ENCODE results near the gene ASXL3. TPM values are rescaled to one million over a fixed set of nuclear protein-coding genes. Genes with fewer than 3 reads are reported as not detected.

ASXL3 gene
- total RNA-seq, 1 donor from 2014 or later = 1.4 TPM

DNA sequence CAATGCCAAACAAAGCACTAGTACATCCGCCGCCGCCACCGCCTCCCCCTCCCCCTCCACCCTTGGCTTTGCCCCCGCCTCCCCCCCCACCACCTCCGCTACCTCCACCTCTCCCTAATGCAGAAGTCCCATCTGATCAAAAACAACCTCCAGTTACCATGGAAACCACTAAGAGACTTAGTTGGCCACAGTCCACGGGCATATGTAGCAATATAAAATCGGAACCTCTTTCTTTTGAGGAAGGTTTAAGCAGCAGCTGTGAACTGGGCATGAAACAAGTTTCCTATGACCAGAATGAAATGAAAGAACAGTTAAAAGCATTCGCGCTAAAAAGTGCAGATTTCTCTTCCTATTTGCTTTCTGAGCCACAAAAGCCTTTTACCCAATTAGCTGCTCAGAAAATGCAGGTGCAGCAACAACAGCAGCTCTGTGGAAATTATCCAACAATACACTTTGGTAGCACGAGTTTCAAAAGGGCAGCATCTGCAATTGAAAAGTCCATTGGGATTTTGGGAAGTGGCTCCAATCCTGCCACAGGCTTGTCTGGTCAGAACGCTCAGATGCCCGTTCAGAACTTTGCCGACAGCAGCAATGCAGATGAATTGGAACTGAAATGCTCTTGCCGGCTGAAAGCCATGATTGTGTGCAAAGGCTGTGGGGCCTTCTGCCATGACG lies 168.0 kb downstream of the ASXL3 start:
- no peak overlapping the region for H3K4me3 ChIP-seq
- no peak for ATAC-seq
- no peaks in the 10 kb centered on the region for H3K27me3 ChIP-seq (ENCODE audit: low read depth)
- H3K36me3 ChIP-seq = no peaks in the 10 kb centered on the region
- no peaks in the 10 kb centered on the region for H3K4me1 ChIP-seq
- no peak for DNase-seq
- intact Hi-C loops (cut with DNase I) = no loop called here
- no peaks in the 10 kb centered on the region for H3K9me3 ChIP-seq
- no peak overlapping the region for H3K27ac ChIP-seq
- TF ChIP-seq, protein P1, sequence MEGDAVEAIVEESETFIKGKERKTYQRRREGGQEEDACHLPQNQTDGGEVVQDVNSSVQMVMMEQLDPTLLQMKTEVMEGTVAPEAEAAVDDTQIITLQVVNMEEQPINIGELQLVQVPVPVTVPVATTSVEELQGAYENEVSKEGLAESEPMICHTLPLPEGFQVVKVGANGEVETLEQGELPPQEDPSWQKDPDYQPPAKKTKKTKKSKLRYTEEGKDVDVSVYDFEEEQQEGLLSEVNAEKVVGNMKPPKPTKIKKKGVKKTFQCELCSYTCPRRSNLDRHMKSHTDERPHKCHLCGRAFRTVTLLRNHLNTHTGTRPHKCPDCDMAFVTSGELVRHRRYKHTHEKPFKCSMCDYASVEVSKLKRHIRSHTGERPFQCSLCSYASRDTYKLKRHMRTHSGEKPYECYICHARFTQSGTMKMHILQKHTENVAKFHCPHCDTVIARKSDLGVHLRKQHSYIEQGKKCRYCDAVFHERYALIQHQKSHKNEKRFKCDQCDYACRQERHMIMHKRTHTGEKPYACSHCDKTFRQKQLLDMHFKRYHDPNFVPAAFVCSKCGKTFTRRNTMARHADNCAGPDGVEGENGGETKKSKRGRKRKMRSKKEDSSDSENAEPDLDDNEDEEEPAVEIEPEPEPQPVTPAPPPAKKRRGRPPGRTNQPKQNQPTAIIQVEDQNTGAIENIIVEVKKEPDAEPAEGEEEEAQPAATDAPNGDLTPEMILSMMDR (IDR thresholded peaks at IDR 0.05) = no peak

DNA sequence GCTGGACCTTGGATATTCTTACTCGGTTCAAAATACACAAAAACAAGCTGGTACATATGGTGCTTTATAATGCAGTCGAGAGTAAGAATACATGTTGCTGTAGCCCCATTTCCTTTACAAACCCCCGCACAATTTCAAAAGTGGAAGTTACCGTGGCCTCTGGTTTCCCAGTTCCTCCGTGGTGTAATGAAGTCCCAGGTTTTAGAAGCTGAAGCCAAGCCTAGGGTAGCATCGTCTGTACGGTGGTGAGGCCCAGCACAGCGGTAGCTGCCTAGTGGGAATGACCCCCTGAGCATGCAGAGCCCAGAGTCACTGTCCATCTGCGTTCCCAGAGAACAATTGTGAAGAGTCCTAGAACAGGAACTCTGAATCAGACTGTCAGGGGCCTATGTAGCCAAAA lies 171.8 kb downstream of the ASXL3 start:
- Histone ChIP-seq H3K27ac (no peak overlapping the region), H3K27me3 (ENCODE audit: low read depth) (no peaks in the 10 kb centered on the region), H3K4me3 (no peak overlapping the region), H3K9me3 (no peaks in the 10 kb centered on the region), H3K4me1 (no peaks in the 10 kb centered on the region), H3K36me3 (no peaks in the 10 kb centered on the region)
- TF ChIP-seq, protein P1 (IDR thresholded peaks at IDR 0.05) = no peak
- intact Hi-C loops (cut with DNase I) = no loop called here
- ATAC-seq = no peak
- DNase-seq = no peak

DNA sequence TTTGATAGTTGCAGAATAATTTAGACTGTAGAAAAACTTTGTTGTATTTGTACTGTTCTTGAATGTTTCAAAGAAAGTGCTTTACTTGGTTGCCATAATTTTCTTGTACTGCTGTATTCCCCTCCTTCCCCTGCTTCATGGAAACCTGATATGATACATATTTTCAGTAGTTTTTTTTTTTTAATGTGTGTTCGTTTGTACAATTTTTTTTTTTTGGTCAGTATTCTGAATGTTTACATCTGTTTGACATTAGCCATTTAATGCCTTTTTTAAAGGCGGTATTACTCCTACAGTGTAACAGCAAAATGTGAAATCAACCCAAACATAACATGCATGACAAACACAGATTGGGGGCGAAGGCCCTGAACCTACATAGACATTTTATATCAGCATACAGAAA lies 172.3 kb downstream of the ASXL3 start:
- H3K9me3 ChIP-seq = no peaks in the 10 kb centered on the region
- intact Hi-C loops (cut with DNase I) = no loop called here
- no peaks in the 10 kb centered on the region for H3K27me3 ChIP-seq (ENCODE audit: low read depth)
- no peak overlapping the region for H3K4me3 ChIP-seq
- TF ChIP-seq, protein P1 (IDR thresholded peaks at IDR 0.05) = no peak
- no peaks in the 10 kb centered on the region for H3K4me1 ChIP-seq
- H3K36me3 ChIP-seq = no peaks in the 10 kb centered on the region
- no peak overlapping the region for H3K27ac ChIP-seq
- DNase-seq (no peak), ATAC-seq (no peak)

DNA sequence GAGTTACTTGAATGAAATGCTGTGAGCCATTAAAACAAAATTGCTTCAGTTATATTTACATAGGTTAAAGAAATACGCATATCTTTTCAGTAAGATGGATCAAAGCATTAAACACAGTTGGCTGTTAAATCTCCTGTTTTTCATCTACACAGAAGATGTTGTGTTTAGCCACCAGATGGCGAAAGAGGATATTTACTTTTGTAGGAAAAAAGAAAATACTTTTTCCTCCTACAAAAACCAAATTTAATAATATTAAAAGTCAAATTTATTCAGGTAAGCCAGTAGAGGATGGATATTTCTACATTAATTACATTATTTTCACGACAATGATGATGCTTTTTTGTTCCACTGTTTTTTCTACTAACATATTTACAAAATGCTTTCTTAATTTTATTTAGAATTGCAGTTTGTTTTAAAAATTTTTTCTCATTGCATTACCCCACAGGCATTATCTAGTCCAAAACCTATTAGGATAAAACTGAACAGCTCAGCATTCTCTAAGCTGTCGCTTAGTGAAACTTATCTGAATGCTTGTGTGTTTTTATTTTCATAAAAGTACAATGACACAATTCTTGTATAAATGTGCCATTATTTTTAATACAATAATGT lies 173.7 kb downstream of the ASXL3 start:
- H3K27ac ChIP-seq = no peak overlapping the region
- DNase-seq (no peak), ATAC-seq (no peak)
- no peaks in the 10 kb centered on the region for H3K36me3 ChIP-seq
- no peaks in the 10 kb centered on the region for H3K4me1 ChIP-seq
- TF ChIP-seq, protein P1 (IDR thresholded peaks at IDR 0.05) = peak; percentile 31
- no peaks in the 10 kb centered on the region for H3K27me3 ChIP-seq (ENCODE audit: low read depth)
- intact Hi-C loops (cut with DNase I) = no loop called here
- H3K4me3 ChIP-seq = no peak overlapping the region
- H3K9me3 ChIP-seq = no peaks in the 10 kb centered on the region

DNA sequence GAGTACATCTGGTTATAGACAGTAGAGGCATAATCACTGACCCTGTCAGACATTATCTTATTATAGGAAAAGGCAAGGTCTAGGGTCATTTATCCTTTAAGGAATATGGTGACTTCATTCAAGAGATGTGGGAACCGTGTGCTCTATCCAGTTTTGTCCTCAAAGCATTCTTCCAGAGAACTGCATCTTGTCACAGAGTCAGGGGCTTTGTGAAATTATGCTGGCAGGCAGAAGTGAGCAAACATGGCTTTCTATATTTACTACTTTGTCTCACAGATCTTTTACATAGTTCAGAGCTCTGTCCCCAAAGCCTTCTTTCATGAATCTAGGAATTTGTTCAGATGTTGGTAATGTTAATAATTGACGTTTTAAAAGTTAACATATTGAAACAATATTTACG lies 177.4 kb downstream of the ASXL3 start:
- intact Hi-C loops (cut with DNase I) = no loop called here
- Histone ChIP-seq H3K9me3 (no peaks in the 10 kb centered on the region), H3K27me3 (ENCODE audit: low read depth) (no peaks in the 10 kb centered on the region), H3K27ac (no peak overlapping the region), H3K4me1 (no peaks in the 10 kb centered on the region), H3K36me3 (no peaks in the 10 kb centered on the region), H3K4me3 (no peak overlapping the region)
- no peak for ATAC-seq
- TF ChIP-seq, protein P1 (IDR thresholded peaks at IDR 0.05) = no peak
- DNase-seq = no peak
